HepG2 (cell line): ENCODE results near the gene FAM234A.

Experiments
- GTF2F1 ChIP-seq: fragments of 150-350 bp; IDR thresholded peaks from 2 replicates; pipeline ENCODE4 v1.6.1; 2014; ENCODE audit warnings: low read length
- SIN3A ChIP-seq: IDR thresholded peaks from 2 replicates; pipeline ENCODE4 v1.6.1; 2011; ENCODE audit warnings: low read depth, mild to moderate bottlenecking, control low read depth, low read length, borderline replicate concordance
- SNAPC2 ChIP-seq: sonication (generic); formaldehyde crosslinking; IDR thresholded peaks from 2 replicates; pipeline ENCODE4 v1.8.1; 2022; ENCODE audit warnings: mild to moderate bottlenecking, missing genetic modification reagents
- ZSCAN29 ChIP-seq: sonication (generic); formaldehyde crosslinking; conservative IDR thresholded peaks from 2 replicates; pipeline ENCODE4 v1.4.0; 2020; ENCODE audit warnings: mild to moderate bottlenecking, missing genetic modification reagents
- TF ChIP-seq, protein P1 (sequence below): sonication (generic); formaldehyde crosslinking; conservative IDR thresholded peaks from 2 replicates; pipeline ENCODE4 v1.8.1; 2023; ENCODE audit warnings: missing genetic modification reagents

DNA sequence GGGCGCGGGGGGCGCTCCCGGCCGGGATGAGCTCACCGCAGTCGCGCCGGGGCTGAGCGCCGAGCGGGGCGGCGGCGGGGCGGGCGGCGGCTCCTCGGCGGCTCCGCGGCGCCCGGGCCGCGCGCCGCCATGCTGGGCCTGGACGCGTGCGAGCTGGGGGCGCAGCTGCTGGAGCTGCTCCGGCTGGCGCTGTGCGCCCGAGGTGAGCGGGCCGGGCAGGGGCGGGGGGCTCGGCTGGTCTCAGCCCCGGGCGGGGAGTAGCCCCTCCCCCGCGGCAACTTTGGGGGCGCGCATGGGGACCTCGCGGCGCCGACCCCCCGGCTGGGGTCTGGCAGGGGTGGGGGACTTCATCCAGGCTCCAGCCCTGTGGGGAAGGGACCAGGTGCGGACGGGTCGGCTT lies 45.9 kb downstream of the FAM234A start, which contains the start of gene ARHGDIG:
- TF ChIP-seq GTF2F1 (no peak), SIN3A (no peak), SNAPC2 (CRISPR knock-in tag) (no peak), ZSCAN29 (CRISPR knock-in tag) (no peak)
- TF ChIP-seq, protein P1, sequence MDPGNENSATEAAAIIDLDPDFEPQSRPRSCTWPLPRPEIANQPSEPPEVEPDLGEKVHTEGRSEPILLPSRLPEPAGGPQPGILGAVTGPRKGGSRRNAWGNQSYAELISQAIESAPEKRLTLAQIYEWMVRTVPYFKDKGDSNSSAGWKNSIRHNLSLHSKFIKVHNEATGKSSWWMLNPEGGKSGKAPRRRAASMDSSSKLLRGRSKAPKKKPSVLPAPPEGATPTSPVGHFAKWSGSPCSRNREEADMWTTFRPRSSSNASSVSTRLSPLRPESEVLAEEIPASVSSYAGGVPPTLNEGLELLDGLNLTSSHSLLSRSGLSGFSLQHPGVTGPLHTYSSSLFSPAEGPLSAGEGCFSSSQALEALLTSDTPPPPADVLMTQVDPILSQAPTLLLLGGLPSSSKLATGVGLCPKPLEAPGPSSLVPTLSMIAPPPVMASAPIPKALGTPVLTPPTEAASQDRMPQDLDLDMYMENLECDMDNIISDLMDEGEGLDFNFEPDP (CRISPR knock-in tag) = no peak
